GM12801 (cell line): ENCODE results near the gene PHLDA3.

Experiments
- TF ChIP-seq, protein P1 (sequence below): IDR thresholded peaks from one replicate; pipeline ENCODE4 v1.5.1; 2011; ENCODE audit warnings: control low read depth; ENCODE audit not compliant: insufficient read length; ENCODE audit errors: extremely low read depth

PHLDA3 gene

DNA sequence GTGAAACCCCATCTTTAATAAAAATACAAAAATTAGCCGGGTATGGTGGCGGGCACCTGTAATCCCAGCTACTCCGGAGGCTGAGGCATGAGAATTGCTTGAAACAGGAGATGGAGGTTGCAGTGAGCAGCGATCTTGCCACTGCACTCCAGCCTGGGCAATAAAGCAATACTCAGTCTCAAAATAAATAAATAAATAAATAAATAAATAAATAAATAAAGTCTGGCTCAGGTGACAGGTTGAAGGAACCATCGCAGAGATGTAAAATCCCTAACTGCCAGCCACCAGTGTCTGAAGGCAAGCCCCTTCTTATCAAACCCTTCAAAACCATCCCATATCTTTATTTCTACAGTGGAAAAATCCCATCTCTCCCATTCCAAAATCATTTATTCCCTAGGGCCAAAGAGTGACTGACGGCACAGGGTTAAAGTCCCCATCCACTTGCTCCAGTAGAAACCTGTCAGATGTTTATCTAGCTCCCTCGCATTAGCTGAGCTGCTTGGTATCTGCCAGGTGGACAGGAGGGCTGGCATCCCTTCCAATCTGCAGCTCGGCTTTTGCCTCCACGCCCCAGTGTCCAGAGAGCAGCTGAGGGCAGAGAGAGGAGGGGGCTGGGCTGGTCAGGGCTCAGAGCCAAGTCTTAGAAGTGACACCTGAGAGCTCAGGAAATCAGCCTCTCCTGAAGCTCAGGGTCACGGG, 33.0 kb upstream of the PHLDA3 start:
- TF ChIP-seq, protein P1, sequence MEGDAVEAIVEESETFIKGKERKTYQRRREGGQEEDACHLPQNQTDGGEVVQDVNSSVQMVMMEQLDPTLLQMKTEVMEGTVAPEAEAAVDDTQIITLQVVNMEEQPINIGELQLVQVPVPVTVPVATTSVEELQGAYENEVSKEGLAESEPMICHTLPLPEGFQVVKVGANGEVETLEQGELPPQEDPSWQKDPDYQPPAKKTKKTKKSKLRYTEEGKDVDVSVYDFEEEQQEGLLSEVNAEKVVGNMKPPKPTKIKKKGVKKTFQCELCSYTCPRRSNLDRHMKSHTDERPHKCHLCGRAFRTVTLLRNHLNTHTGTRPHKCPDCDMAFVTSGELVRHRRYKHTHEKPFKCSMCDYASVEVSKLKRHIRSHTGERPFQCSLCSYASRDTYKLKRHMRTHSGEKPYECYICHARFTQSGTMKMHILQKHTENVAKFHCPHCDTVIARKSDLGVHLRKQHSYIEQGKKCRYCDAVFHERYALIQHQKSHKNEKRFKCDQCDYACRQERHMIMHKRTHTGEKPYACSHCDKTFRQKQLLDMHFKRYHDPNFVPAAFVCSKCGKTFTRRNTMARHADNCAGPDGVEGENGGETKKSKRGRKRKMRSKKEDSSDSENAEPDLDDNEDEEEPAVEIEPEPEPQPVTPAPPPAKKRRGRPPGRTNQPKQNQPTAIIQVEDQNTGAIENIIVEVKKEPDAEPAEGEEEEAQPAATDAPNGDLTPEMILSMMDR: no peak

DNA sequence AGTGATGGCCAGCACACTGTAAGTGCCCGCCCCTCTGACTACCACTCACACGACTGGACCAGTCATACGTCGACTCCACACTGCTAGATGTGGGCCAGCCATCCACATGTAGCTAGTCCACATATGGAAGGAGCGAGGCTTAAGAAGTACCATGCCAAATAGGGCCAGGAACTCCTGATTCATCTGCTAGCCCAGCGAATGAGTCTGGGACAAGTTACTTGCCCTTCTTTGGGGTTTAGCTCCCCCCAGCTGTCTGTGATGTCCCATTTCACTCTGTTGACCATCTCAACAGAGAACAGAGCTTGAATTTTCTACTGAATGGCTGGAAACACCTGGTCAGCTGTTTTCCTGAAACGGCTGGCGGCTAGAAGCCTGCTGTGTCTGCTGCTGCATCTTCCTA, 32.2 kb upstream of the PHLDA3 start:
- TF ChIP-seq, protein P1: no peak

DNA sequence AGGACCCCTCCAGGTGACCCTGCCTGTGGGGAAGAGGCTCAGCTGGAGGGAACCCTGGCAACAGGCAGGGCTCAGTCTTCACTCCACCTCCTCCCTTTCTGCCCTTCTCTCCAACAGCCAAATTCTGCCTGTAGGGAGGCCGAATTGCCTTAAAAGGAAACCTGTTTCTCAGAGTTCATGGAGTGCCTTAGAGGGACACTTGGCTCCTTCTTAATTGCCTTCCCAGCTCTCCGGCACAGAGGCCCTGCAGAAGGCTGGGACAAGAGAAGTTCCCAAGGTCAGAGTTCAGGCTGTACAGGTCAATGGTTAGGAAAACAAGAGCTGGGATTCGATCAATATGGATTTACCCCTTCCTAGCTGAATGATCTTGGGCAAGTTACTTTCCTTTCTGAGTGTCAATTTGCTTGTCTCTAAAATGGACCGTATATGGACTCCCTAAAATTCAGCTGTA, 31.7 kb upstream of the PHLDA3 start:
- TF ChIP-seq, protein P1: no peak

DNA sequence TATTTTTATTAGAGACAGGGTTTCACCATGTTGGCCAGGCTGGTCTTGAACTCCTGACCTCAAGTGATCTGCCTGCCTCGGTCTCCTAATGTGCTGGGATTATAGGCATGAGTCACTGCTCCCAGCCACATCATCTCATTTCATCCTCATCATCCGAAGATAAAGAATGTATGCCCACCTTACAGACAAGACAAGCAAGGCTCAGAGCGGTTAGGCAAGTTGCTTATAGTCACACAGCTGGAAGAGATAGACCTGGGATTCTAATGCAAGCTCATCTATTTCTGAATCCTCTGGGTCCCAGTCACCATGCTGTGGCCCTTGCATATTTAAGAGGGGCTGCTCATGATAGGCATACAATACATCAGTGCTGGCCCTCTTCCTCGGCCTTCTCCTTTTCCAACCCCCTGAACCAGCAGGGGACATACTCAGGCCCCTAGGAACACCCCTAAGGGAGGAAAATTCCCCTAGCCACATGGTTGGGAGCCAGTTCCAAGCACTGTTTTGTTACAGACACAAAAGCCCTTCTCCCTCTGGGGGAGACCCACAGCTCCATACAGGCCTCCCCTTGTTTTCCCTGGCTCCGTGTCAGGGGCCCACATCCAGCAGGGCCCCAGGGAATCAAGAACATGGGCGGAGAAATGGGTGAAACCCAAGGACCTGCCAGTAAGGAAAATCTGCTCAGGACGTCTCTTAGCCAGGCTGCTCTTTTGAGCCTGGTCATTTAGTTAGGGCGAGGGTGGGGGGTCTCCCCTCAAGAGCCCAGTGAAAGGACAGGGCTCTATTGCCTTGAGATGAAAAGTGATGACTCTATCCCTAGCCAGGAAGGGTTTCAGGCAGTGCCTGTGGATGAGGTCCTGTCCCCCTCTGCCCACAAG, 31.0 kb upstream of the PHLDA3 start:
- TF ChIP-seq, protein P1: no peak

DNA sequence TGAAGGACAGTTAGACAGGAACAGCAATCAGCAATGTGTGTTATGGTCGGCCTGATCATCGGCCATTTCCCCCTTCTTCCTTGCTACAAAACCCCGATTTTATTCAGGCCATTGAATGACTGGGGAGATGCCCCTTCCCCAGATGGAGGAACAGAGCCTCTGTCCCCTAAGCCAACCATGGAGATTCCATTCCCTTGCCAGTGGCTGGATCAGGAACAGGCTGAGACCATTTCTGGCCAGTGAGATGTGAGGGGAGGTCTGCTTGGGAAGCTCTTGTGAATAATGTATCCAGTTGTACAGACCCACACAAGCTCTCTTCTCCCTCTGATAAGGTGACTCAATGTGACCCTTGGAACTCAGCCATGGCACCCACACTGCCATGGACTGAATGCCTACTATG, 30.2 kb upstream of the PHLDA3 start:
- TF ChIP-seq, protein P1: no peak

DNA sequence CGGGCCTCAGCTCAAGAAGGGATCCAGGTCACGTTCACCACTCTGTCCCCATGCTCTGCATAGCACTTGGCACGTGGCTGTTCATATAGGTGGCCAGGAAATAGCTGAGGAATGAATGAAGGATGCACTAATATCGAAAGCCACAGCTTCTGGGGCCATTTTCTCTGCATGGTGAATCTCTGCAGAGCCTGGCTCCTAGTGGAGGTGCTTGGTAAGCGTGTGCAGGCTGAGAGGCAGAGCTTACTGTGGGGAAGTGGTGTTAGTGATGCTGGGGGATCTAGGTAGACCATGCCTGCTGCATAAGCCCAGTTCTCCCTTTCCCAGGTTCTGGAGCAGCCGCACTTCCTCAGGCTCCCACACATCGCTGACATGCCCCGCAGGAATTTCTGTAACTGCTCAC, 29.6 kb upstream of the PHLDA3 start:
- TF ChIP-seq, protein P1: no peak

DNA sequence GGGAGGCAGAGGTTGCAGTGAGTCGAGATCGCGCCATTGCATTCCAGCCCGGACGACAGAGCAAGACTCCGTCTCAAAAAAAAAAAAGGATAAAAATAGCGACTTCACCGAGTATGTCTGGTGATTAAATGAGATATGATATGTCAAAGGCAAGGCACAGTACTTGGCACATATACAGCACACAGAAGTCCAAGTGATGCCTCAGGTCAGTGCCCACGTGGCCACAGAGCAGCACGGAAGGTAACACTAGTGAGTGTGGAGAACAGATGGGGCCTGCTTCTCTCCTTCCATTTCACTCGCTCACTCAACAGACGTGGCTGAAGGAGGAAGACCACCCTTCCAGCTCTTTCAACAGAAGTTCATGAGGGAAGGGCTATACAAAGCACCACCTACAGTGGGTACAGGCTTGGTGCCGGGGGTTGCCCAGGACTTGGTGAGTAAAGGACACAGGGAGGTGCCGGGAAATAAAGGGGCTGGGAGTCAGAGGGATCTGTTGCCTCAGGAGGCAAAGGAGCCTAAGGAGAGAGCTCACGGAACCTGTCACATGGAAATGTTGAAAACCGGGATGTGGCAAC, 29.0 kb upstream of the PHLDA3 start:
- TF ChIP-seq, protein P1: no peak
